Activated T-cell treated with anti-CD3 and anti-CD28 coated beads for 24 hours (primary cell): ENCODE results near the gene ARHGEF38.

ENCODE experiments used
- DNase-seq: peaks from one replicate; pipeline ENCODE4 v3.0.0-alpha.2; 2020; ENCODE audit warnings: low read depth

The ARHGEF38 gene

DNA sequence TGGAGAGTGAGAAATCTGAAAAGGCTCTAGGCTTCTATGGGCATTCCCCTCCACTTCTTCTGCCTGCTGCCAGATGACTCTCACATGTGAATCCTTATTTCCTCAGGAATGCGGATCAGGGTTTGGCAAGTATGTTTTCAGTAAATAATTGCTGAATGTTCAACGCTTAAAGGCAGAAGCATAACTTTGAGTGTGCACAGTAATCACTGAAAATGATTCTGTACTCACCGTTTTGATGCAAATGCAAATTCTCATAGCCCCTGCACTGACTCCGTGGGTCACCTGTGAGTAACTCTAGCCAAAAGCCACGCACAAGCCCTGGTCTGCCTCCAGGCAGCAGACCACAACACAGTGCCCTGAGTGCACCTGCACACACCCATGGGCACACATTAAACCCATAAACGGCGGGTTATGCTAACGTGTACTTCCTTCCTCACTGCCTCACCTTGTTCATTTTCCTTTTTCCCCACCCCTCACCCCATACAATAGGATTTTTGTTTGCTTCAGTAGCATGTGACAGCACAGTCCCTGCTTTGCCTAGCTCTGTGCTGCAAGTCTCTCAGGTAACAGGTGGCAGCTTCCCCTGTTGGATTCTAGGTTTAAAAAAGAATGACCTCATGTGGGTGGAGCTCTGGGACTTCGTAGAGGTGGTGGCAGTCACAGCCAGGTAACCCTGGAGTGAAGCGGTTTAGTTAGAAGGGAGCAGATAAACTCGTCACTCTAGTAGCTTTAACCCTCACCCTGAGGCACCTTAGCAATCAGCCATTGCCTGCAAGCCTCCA lies at the start of gene ARHGEF38:
ARHGEF38 (plus strand) TSS at position 656 of the 782 bp plus-strand sequence. CDS start 146 bp downstream, outside the sequence.
- no peak for DNase-seq

GRCh38 chr4:105503484-105503883 lies 48.9 kb upstream of the ARHGEF38 start:
- no peak for DNase-seq

DNA sequence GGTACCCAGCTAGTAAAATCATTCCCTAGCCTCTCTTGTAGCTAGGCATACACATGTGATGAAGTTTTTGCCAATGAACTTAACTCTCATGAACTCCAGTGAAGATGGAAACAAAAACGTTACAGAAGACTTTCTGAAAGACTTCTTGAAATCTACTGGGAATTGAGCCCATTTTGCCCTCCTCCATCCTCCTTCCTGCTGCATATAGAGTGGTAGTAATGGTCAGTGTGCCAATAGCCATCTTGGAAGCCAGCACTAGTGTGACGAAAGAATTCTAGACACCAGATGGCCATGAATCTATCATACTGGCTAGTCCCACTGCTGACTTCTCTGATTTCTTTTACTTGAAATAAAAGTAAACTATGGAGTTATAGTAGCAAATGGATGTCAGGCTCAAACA lies 47.7 kb upstream of the ARHGEF38 start:
- DNase-seq: no peak

DNA sequence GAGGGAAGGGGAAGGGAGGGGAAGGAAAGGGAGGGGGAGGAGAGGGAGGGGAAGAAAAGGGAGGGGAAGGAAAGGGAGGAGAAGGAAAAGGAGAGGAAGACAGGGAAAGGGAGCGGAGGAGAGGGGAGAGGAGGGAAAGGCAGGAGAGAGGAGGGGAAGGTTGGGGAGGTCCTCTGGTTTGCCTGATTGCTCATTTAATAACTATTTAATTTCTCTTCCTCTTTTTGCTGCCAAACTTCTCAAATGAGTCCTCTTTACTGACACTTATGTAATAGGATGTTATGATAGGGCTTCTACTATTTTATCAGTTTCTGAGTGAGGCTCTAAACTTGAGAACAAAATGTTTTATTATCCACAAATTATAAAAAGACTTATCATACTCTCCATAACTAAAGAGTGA lies 43.1 kb upstream of the ARHGEF38 start:
- DNase-seq: no peak

DNA sequence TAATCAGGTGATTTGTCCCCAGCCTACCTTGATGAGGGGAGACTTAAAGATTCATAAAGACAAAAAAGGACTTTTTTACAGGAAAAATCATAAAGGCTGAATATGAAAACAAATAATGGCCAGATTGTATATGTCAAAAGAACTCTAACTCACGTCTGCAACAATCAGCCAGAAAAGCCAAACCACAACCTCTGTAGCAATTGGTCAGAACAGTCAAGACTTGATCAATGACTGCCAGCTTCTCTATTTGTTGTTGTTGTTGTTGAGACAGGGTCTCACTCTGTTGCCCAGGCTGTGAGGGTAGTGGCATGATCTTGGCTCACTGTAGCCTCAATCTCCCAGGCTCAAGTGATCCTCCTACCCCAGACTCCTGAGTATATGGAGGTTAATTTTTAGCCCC lies 42.7 kb upstream of the ARHGEF38 start:
- DNase-seq: no peak

DNA sequence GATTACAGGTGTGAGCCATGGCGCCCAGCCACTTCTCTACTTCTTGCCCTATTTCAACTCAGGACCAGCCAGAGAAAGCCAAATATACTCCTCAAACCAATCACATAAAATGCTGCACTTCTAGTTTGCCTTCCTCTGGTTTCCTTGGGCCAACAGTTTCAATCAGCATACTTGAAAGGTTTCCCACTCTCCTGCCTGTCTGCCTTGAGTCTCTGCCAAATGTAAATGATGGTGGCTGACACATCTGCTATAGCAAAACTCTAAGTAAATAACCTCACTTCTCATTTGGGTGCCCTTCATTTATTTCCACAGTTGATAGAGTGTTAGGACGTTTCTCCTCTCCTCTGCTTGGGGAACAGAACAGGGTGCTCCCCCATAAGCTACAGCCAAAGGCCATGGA lies 42.2 kb upstream of the ARHGEF38 start:
- no peak for DNase-seq

DNA sequence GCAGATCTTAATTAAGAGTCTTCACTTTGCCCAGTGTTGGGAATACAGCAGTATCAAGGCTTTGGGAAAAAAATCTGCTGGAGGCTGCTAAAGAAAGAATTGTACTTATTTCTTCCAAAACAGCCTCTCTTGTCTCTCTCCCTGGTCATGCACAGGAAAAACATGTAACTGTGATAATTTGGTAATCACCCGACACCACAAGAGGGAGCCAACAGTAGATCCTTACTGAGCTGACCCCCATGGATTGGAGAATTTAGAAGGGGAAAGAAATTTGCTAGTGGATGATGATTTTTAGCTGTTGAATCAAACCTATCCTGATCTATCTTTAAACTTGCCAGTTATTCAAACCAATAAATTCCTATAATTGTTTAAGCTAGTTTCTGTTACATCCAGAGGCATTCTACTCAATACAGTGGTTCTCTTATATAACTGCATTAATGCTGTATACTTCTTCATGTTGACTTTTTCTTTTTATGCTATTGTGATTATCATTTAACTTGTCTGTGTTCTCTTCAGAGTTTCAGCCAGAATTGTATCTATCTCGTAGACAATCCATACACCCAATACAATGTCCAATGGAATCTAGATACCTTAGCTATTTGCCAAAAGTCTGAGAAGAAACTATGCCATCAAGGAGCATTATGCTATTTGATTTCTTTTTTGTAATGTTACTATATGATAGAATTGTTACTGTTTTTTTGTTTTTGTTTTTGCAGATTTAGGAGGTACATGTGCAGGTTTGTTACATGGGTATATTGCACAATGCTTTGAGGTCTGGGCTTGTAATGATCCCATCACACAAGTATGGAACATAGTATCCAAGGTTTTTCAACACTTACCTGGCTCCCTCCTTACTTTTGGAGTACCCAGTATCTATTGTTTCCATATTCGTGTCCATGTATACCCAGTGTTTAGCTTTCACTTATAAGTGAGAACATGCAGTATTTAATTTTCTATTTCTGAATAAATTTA lies 31.3 kb upstream of the ARHGEF38 start:
- DNase-seq: no peak

DNA sequence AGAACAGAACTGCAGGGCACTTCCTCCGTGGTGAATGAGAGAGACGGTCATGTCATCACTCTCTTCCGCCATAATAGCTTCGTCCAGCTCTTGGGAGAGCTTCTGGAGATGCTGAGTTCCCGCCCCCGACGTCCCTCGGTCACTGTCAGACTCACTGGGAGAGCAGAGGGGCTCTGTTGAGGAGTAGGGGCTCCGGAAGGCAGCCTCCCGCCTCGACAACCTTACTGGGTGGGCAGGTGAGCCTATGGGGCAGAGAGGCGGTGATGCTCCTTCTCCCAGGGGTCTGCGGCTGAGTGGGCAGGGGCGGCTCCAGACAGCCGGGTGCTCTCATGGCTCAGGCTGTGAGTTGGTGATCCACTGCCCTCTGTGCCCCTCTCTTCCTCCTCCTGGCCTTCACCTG lies 25.8 kb upstream of the ARHGEF38 start:
- DNase-seq: no peak

DNA sequence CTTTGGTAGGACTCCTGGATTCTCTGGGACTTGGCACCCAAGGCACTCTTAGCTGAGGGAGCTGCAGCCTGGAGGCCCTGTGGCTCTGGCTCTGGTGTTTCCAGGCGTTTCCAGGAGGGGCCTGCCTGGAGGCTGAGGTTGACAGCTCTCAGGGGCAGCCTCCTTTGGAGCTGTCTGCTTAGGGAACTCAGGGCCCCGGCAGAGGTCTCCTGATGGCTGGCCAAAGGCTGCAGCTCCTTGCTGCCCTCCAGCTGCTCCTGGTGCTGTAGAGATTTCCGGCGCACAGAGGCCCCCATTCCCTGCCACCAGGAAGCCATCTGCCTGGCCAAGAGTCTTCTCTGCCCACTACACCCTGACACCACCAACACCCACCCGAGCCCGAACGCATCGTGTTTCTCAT lies 25.3 kb upstream of the ARHGEF38 start:
- no peak for DNase-seq

DNA sequence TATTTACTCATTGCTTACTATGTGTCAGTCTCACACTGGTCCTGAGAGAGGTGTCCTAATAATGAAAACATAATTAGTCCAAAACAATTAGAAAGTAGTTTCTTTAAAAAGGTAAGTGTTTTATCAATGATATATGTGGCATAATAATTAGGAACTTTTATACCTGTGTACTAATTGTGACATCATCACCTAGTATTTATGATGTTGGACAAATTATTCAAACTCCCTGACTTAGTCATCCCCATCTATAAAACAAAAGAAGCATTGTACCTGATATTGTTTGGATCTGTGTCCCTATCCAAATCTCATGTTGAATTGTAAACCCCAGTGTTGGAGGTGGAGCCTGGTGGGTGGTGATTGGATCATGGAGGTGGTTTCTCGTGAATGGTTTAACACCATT lies 15.8 kb upstream of the ARHGEF38 start:
- no peak for DNase-seq

- DNase-seq: no peak
Observed at GRCh38 chr4:105541420-105541819, 11.0 kb upstream of the ARHGEF38 start.

GRCh38 chr4:105542039-105542438 lies 10.4 kb upstream of the ARHGEF38 start:
- DNase-seq: no peak

- no peak for DNase-seq
Observed at GRCh38 chr4:105543346-105543745, 9.1 kb upstream of the ARHGEF38 start.

GRCh38 chr4:105543881-105544280 lies 8.5 kb upstream of the ARHGEF38 start:
- no peak for DNase-seq

- DNase-seq: no peak
Observed at GRCh38 chr4:105544520-105545286, 7.7 kb upstream of the ARHGEF38 start.

- DNase-seq: no peak
Observed at GRCh38 chr4:105546086-105546485, 6.3 kb upstream of the ARHGEF38 start.

DNA sequence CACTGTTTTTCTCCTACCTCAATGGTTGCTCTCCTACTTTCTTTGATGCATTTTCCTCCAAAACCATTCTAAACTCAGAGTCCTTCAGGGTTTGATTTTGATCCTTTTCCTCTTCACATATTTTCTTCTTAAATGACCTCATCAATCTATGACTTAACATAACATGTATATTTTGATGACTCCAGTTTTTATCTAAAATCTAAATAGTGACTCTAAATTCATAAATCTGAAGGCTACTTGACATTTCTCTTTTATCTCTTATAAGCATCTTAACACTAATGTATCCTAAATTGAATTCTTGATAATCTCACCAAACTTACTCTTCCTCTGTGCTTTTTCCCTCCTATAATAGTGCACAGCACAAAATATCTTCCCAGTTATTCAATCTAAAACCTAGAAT lies 4.7 kb upstream of the ARHGEF38 start:
- DNase-seq: no peak

GRCh38 chr4:105548483-105548882 lies 3.9 kb upstream of the ARHGEF38 start:
- DNase-seq: no peak

- DNase-seq: no peak
Observed at GRCh38 chr4:105550641-105551040, 1.8 kb upstream of the ARHGEF38 start.

DNA sequence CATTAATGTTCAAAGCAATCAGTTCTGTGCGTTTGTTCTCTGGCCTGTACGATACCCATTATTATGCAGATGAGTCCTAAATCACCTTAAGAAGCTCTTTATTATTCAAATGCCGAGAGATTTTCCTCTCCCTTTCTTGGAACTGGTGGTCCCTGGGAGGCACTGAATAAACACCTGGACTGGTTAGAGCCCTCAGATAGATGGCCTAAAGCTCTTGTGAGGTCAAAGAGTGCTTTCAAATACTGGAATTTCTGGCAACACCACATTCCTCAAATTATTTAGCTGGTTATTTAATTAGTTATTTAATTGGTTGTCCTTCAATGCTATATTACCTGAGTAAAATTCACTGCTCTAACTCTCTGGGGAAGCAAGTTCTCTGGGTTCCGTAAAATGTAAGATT lies 3.0 kb downstream of the ARHGEF38 start:
- no peak for DNase-seq

- no peak for DNase-seq
Observed at GRCh38 chr4:105556206-105556605, 3.8 kb downstream of the ARHGEF38 start.

GRCh38 chr4:105558277-105558676 lies 5.9 kb downstream of the ARHGEF38 start:
- DNase-seq: no peak
